Ureter (tissue), 1 donor: ENCODE data around the gene ACVRL1. TPM values are rescaled to one million over a fixed set of nuclear protein-coding genes. Genes with fewer than 3 reads are reported as not detected.

Source experiments
- DNase-seq: peaks from one replicate; pipeline ENCODE4 v3.0.0-alpha.2; 2020; ENCODE audit warnings: low spot score
- total RNA-seq: library from RNA; stranded (reverse); gene quantifications from one replicate; pipeline ENCODE4 v1.2.4, GENCODE V29; 2023
- donor health status: DM: yes; HTN: yes; CAD: no.

The ACVRL1 gene
- total RNA-seq, 1 donor from 2014 or later: 46.8 TPM

DNA sequence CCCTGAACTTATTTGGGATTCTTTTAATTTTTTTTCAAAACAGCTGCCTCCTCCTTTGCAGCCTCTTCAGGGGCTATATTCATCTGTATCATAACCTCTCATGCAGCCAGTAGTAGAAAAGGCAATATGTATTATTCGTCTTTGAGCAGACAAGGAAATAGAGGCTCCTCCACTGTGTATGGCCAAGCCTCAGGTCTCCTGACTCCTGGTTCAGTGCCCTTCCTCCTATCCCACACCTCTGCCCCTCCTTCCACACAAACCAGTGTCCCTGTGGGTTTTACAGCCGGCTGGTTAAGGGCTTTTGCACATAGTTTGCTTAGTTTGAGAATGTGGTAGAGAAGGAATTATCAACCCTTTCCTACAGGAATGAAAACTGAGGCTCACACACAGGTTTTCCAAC lies 8.8 kb upstream of the ACVRL1 start:
- no peak for DNase-seq

DNA sequence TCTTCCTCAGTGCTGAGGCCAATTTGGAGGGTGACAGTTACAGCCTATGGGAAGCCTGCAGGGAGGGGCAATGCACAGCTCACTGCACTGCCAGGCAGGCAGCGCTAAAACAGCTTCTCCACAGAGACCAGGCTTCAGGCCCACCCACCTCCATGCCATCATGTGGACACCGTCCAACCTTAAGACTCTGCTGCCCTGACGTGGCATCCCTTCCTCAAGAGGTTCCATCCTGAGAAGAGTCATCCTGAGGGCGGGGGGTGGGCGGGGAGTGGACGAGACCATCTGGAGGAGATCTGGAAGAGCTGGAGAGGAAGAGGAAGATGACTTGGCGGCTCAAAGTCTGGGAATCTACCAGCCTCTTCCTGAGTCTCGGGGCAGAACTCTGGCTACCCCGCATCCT lies 8.4 kb upstream of the ACVRL1 start:
- no peak for DNase-seq

DNA sequence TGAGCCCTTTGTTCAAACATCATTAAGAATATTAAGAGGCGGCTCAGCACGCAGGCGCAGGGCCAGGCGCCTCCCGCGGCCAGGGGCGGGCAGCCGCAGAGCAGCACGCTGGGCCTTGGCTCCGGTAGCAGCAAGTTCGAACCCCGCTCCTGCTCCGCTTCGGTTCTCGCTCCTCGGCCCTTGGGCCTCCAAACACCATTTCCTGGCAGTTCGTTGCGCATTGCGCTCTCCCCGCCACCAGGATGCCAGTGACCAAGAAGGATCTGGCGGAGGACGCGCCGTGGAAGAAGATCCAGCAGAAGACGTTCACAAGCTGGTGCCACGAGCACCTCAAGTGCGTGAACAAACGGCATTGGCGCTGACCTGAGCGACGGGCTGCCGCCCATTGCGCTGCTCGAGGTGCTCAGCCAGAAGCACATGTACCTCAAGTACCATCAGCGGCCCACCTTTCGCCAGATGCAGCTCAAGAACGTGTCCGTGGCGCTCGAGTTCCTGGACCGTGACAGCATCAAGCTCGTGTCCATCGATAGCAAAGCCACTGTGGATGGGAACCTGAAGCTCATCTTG lies 6.9 kb upstream of the ACVRL1 start:
- no peak for DNase-seq

DNA sequence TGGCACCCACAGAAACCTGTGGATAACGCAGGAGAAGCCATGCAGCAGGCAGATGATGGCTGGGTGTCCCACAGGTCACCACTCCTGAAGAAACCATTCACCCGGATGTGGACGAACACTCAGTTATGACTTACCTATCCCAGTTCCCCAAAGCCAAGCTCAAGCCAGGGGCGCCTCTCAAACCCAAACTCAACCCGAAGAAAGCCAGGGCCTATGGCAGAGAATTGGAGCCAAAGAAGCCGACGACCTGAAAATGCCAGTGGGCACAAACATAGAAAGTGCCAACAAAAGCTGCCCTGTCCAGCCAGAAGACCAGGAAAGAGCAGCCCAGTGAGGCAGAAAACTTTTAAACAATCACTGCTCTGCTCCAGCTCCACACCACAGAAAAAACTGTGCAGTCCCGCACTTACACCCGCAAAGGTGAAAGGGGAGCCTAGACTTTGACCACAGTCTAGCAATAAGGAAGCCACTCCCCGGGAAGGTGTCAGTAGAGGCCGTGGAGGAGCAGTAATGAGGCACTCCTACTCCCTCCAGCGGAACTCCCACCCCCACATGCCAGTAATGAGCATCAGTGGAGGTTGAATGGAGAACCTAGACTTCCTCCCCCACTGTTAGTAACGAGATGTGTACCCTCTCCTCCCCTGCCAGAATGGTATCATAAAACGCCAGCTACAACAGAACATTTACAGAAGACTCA lies 6.0 kb upstream of the ACVRL1 start:
- DNase-seq: no peak

DNA sequence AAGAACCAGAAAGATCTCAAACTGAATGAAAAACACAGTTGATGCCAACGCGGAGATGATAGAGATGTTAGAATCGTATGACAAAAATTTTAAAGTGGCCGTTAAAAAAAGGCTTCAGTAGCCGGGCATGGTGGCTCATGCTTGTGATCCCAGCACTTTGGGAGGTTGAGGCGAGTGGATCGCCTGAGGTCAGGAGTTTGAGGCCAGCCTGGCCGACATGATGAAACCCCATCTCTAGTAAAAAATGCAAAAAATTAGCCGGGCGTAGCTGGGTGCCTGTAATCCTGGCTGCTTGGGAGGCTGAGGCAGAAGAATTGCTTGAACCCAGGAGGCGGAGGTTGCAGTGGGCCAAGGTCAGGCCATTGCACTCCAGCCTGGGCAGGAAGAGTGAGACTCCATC lies 5.4 kb upstream of the ACVRL1 start:
- no peak for DNase-seq

DNA sequence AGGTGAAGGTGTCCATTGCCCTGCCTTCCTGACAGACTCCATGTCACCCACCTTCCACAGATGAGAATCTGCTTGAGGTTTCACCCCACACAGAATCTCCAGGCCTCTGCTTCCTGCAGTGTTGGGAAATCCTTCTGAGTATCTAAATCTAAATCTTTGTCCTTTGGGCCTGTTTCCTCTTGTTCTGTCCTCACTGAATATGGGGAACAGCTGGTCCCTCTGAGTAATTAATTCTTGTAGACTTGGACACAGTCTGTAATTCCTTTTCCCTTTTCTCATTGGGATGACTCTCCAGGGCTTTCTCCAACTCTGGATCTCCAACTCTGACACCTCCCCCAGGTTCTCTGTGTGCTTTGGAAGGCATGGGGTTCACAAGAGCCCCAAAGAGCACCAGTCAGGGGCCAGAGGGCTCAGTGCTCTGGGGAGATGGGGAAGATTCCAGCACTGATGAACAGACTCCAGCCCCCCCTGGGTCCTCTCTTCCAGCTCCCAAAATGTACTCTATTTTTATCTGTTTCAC lies 2.3 kb upstream of the ACVRL1 start:
- no peak for DNase-seq

DNA sequence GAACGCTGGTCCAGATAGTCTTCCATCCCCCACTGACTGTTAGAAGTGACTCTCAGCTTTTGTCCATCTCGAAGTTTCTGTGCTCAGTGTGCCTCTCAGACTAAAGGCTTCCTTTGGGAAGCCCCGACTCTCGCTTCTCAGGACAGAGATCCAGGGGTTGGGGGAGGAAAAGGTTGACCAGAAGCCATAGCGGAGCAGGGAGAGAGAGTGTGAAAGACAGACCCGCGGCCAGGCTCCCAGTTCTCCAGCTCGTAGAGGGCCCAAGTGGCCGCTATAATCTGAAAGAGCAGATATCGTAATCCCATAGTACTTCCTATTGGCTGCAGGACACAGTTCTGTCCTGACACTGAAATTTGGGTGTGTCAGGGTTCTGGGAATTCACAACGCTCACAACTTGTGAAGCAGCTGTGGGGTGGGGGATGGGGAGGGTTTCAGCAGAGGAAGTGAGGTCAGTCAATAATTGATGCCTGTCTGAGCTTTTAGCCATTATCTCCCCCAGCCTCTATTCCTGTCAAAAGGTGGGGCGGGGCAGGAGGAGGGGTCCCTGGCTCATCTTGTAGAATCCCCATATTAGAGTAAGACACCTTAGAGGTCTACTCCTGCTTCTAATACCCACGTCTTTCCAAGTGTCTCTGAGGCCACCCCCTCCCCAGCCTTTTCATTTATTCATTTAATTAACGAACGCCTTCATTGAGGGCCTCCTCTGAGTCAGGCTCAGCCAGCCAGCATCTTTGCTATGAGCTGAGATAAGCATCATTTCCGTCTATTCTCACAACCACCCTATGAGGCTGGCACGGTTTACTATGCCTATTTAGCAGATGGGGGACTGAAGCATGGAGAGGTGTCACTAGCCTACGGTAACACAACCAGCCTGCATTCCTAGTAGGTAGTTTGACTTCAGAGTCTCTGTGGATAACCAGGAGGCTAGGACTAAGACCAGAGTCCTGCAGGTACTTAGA lies 1.6 kb upstream of the ACVRL1 start:
- peak; percentile 74 for DNase-seq

DNA sequence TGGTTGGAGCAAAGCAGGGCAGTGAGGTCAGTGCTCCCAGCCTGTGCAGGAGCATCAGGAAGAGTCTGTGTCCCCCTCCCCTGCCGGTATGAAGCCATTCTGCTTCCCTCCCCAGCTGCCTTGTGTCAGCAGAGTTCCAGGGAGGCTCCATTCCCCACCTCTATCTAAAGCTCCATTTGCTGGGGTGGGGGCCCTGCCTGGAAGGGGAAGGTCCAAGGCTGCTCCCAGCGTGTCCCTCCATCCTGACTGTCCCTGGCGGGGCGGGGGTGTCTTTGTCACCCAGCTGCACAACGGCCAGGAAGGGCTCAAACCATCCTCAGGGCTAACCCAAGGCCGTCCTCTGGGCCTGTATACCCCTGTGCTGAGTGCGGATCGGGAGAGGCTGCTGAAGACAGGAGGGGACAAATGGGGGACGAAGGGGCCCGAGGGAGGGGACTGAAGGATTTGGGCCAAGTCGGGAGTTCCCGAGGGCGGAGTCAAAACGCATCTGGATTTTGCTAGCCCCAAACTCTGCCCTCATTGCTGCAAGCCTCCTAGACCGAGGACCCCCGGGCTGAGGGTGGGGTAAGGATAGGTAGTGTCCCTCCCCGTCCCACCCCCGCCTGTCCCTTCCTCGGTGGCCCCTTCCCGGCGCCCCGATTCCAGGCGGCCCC lies 748 bp upstream of the ACVRL1 start:
- no peak for DNase-seq

DNA sequence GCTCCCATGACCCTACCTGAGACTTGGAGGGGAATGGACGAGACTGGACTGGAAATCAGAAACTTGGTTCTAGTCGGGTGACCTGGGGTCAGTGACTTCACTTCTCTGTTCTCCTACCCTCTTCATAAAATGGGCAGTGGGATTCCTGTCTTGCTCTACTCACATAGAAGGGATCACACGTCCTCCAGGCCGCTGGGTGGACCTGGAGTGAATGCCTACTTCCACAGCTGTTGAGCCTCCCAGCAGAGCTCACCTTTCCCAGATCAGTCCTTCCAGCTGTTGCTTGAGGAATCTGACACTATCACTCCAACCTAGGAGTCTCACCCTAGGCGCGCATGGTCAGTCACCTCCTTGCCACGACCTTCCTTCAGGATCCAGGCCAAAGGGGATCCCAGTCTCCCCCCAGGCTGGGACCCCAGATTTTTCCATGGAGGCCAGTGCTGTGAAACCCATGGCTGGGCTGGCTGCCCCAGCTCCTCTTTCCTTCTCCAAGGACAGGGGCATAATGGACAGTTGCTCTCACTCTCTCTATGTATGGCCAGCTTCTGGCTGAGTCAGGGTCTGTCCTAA lies 637 bp downstream of the ACVRL1 start:
- no peak for DNase-seq

DNA sequence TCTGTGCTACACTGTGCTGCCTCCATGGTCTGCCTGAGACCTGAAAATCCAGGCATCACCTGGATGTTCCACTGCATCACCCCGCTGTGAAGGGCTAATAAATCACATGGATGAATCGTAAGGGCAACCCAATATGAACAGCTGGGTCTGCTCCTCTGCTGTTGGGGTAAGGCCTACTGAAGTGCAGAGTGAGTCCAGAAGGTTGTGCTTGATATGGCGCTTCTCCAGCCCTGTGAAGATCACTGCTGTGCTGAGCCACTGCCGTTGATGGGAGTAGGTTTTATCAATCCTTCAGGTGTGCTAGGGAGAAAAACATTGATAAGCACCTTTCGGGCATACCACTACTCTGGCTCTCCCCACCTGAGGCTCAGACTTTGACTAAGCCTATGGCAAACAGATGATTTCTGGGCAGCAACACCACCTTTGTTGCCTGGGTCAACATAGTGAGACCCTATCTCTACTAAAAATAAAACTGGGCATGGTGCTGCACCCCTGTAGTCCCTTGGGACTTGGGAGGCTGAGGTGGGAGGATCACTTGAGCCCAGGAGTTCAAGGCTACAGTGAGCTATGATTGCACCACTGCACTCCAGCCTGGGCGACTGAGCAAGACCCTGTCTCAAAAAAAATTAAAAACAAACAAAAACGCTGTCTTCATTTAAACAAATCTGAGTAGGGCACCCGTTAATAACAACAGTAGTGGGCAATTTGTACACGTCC lies 1.7 kb downstream of the ACVRL1 start:
- DNase-seq: no peak

DNA sequence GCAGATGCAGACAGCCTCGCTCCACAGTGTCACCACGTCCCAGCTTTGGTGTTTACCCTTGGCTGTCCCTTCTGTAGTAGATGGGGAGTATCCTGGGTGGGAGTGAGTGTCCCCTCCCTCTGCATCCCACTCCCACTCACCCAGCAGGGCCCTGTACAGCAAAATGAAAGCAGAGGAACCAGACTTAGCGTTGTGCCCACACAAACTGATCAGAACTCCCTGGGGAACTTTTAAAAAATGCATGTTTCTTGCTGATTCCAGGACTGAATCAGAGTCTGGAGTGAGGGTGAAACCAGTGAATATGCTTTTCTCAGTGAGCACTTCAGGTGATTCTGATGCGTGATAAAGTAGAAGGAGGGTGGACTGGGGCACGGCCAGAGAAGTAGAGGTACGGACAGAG lies 2.9 kb downstream of the ACVRL1 start:
- DNase-seq: no peak

DNA sequence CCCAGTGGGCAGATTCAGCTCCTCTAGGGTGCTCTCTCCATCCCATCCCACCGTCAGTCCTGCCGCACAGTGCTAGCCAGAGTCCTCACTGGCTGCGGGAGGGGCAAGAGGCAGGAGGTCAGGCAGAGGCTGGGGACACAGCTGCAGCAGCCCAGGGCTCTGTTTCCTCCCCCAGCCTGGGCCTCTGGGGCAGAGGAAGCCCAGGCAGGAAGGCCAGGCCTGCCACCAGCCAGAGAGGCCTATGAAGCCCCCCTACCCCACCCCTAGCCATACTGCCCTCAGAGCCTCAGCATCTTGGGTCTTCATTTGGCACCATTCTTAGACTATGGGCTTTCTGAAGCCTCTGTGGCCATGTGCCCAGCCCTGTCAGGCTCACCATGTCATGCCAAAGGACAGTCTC lies 3.4 kb downstream of the ACVRL1 start:
- DNase-seq: no peak

DNA sequence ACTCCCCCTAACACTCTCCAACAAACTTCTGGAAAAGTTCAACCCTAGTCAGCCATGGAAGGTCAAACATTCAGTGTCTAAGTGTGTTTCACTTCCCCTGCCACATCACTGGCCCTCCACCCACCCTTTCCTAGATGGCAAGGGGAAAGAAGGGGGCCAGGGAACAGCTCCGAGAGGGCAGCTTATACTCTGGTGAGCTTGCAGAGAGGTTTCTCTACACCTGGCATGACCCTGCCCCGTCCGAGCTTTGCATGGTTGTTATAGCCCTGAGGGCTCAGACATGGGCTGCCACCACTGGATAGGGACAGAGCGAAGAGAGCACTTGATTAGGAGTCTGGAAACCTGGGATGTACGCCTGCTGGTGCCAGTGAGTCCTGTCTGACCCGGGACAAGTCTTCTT lies 4.0 kb downstream of the ACVRL1 start:
- no peak for DNase-seq

DNA sequence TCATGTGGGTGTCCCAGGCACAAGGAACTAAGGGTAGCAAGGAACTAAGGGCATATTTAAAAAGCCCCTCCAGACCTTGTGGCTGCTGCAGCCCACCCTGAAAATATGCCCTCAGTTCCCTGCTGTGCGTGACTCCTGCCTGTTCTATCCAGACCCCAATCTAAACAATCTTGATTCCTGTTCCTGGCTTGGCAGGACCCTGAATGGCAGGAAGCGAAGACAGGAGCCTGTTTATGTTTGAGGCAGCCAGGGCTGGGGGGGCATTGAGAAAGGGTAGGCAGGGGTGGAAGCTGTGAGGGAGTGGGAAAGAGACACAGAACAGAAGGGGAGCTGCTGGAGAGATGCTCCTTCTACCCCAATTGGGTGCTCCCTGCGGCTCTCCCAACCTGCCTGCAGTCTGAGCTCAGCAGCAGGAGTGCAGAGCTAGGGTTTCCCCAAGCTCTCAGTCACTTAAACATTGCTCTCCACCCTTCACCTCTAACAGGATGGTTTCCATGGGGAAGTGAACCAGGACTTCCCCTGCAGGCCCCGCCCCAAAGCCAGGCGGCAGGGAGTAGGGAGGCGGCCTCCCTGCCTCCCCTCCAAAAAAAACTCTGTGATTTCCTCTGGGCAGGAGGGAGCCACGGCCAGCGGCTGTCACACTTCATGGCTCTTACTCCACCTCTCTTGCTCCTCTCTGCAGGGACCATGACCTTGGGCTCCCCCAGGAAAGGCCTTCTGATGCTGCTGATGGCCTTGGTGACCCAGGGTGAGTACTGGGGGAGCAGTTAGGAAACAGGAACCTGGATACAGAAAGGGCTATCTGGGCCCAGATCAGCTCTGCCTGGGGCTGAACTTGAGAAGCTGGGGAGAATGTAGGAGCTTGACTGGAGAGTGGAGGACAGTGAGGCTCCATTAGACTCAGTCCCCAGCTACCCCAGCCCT lies 4.7 kb downstream of the ACVRL1 start:
- DNase-seq: no peak

DNA sequence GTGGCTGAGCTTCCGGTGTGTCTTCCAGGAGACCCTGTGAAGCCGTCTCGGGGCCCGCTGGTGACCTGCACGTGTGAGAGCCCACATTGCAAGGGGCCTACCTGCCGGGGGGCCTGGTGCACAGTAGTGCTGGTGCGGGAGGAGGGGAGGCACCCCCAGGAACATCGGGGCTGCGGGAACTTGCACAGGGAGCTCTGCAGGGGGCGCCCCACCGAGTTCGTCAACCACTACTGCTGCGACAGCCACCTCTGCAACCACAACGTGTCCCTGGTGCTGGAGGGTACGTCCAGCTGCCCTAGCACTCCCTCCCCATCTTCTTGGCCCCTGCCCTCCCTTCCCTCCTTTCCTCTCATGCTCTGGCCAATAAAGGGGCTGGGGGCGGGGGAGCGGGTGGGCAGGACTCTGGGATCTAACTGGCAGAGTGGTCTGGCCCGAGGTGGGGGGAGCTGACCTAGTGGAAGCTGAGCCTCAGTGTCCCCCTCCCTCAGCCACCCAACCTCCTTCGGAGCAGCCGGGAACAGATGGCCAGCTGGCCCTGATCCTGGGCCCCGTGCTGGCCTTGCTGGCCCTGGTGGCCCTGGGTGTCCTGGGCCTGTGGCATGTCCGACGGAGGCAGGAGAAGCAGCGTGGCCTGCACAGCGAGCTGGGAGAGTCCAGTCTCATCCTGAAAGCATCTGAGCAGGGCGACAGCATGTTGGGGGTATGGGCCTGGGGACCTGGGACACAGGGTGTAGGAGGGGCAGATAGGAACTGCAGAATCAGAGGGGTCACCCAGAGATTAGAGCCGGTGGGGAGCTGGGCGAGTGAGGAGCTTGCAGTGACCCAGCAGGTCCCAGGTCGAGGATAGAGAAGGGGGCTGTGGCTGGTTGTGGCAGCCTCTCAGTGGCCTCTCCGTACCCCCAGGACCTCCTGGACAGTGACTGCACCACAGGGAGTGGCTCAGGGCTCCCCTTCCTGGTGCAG lies 6.0 kb downstream of the ACVRL1 start:
- no peak for DNase-seq

DNA sequence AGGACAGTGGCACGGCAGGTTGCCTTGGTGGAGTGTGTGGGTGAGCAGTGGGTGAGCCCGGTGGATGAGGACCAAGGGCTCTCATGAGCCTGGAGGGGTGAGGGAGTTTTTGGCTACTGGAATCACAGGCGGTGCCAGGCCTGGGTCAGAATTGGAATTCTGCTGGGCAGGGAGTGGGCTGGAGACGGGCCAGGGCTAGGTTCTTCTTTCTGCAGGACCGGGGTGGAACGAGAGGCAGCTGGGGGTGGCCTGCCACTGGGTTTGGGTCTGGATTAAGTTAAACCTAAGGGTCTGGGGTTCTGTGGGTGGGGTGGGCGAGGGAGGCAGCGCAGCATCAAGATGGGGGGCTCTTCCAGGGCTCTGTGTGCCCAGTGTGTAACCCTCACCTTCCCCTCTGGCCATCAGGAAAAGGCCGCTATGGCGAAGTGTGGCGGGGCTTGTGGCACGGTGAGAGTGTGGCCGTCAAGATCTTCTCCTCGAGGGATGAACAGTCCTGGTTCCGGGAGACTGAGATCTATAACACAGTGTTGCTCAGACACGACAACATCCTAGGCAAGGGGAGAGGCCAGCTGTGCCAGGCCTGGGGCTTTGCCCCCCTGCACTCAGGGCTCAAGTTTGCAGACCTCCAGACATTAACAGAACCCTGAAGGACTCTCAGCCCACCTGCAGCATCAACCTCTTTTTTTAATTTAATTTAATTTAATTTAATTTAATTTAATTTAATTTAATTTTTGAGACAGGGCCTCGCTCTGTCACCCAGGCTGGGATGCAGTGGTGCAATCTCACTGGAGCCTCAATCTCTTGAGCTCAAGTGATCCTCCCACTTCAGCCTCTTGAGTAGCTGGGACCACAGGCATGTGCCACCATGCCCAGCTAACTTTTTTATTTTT lies 7.0 kb downstream of the ACVRL1 start:
- DNase-seq: no peak

DNA sequence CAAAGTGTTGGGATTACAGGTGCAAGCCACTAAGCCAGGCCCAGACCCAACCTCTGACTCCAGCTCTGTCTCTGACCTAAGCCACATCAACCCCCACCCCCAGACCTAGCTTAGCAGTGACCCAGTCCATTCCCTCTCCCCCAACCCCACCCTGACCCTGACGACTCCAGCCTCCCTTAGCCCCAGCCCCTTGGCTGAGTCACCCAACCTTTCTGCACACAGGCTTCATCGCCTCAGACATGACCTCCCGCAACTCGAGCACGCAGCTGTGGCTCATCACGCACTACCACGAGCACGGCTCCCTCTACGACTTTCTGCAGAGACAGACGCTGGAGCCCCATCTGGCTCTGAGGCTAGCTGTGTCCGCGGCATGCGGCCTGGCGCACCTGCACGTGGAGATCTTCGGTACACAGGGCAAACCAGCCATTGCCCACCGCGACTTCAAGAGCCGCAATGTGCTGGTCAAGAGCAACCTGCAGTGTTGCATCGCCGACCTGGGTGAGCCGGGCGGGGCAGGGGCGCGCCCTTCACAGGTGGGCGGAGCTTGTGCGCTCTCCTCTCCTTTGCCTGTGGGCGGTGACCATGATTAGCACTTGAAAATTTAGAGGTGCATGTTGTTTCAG lies 7.8 kb downstream of the ACVRL1 start:
- DNase-seq: no peak
